HepG2 (cell line): ENCODE data around the gene PARM1. TPM values are rescaled to one million over a fixed set of nuclear protein-coding genes. Genes with fewer than 3 reads are reported as not detected.
A peak's percentile ranks its signal among the peaks of the same experiment; 100 is the strongest.

Source experiments
- ATAC-seq: fragments of 200-7000 bp; cut with Tn5 transposase; 3 replicates; pipeline ENCODE4 v1.9.1; 2020; ENCODE audit warnings: mild to moderate bottlenecking, moderate library complexity
- BruUV-seq: library from RNA; stranded (reverse); fragments of 400-500 nt; replicated peaks from 2 replicates; lab custom pipeline; 2021; lab: Mats Ljungman, UMichigan
- CTCF ChIA-PET: fragments of 300-600 bp; formaldehyde crosslinking; extraction: SDS; loops from one replicate; lab custom pipeline; 2021; ENCODE audit warnings: low total read pairs, inconsistent platforms, low intra/inter-chr PET ratio; lab: Yijun Ruan, JAX
- POLR2A ChIA-PET: fragments of 350-600 bp; sonication (Branson Sonifier 250); formaldehyde crosslinking; loops from one replicate; lab custom pipeline; 2020; ENCODE audit warnings: antibody characterized with exemption, inconsistent platforms; lab: Yijun Ruan, JAX
- DNase-seq: peaks from one replicate; pipeline ENCODE4 v3.0.0-alpha.2; 2015; ENCODE audit warnings: low spot score
- FAIRE-seq: peaks from 3 replicates; lab custom pipeline; 2011; peaks lifted over from hg19 to GRCh38; lab: Jason Lieb, UNC
- H2AFZ ChIP-seq: one replicate; pipeline ENCODE4 v1.6.1; 2011; ENCODE audit warnings: low read length, inconsistent platforms
- H3K27ac ChIP-seq: fragments of 300-600 bp; 3 replicates; pipeline ENCODE4 v1.8.0; 2011; ENCODE audit warnings: mixed run types, mild to moderate bottlenecking, mixed read lengths, low read length, inconsistent platforms; ENCODE audit not compliant: insufficient read depth; ENCODE audit errors: extremely low read length
- H3K27me3 ChIP-seq, 2 experiments: fragments of 200-600 bp in 1 of 2; 2 replicates in 1 of 2; 3 replicates in 1 of 2; pipeline versions ENCODE4 v1.6.0 to v1.8.0; 2011; ENCODE audit warnings: low read length in 2 of 2, mild to moderate bottlenecking in 2 of 2, moderate library complexity in 2 of 2, inconsistent platforms in 1 of 2; ENCODE audit not compliant: insufficient read depth in 2 of 2, control insufficient read depth in 1 of 2
- H3K36me3 ChIP-seq, 2 experiments: fragments of 200-600 bp in 1 of 2; replicated peaks in 1 of 2; 2 replicates in 1 of 2; 3 replicates in 1 of 2; pipeline versions ENCODE4 v1.5.1 to v1.8.0; 2011; ENCODE audit warnings: low read length in 2 of 2, inconsistent platforms in 1 of 2; ENCODE audit not compliant: insufficient read depth in 2 of 2, control insufficient read depth in 1 of 2
- H3K4me1 ChIP-seq: 2 replicates; pipeline ENCODE4 v1.5.1; 2012; ENCODE audit warnings: low read length, inconsistent platforms; ENCODE audit not compliant: insufficient read depth
- H3K4me2 ChIP-seq: 2 replicates; pipeline ENCODE4 v1.6.0; 2011; ENCODE audit warnings: low read depth, low read length, inconsistent platforms
- H3K4me3 ChIP-seq, 3 experiments: fragments of 200-600 bp in 1 of 3; sonication (generic), shearing (Covaris generic) in 1 of 3; replicated peaks in 1 of 3; 2 replicates each; pipeline ENCODE4 v1.5.1; 2011 to 2016; ENCODE audit warnings: low read length in 3 of 3, inconsistent platforms in 2 of 3, low read depth in 2 of 3, mild to moderate bottlenecking in 2 of 3, control low read depth in 1 of 3, mixed read lengths in 1 of 3; ENCODE audit not compliant: insufficient read depth in 1 of 3
- H3K79me2 ChIP-seq: one replicate; pipeline ENCODE4 v1.6.1; 2011; ENCODE audit warnings: low read length, inconsistent platforms; ENCODE audit not compliant: insufficient read depth
- H3K9ac ChIP-seq: 2 replicates; pipeline ENCODE4 v1.6.0; 2011; ENCODE audit warnings: mild to moderate bottlenecking, low read depth, low read length, inconsistent platforms; ENCODE audit not compliant: insufficient read depth
- H3K9me3 ChIP-seq: 2 replicates; pipeline ENCODE4 v1.5.1; 2012; ENCODE audit warnings: mild to moderate bottlenecking, low read length
- H4K20me1 ChIP-seq: 2 replicates; pipeline ENCODE4 v1.6.0; 2011; ENCODE audit warnings: inconsistent platforms, mild to moderate bottlenecking, low read length, moderate library complexity; ENCODE audit not compliant: insufficient read depth
- CREM ChIP-seq, 2 experiments: sonication (generic) in 1 of 2; formaldehyde crosslinking in 1 of 2; IDR thresholded peaks; 2 replicates each; pipeline versions ENCODE4 v1.4.0 to v1.6.1; 2016 to 2020; ENCODE audit warnings: antibody characterized with exemption in 1 of 2, mild to moderate bottlenecking in 1 of 2, missing genetic modification reagents in 1 of 2
- HNF4A ChIP-seq: sonication (generic); formaldehyde crosslinking; IDR thresholded peaks from 2 replicates; pipeline ENCODE4 v1.4.0; 2020; ENCODE audit warnings: missing genetic modification reagents
- JARID2 ChIP-seq: sonication (generic); formaldehyde crosslinking; IDR thresholded peaks from 2 replicates; pipeline ENCODE4 v1.8.1; 2023; ENCODE audit warnings: missing genetic modification reagents, inconsistent platforms; ENCODE audit not compliant: insufficient replicate concordance
- KLF12 ChIP-seq: sonication (generic); formaldehyde crosslinking; IDR thresholded peaks from 2 replicates; pipeline ENCODE4 v1.4.0; 2020; ENCODE audit warnings: missing genetic modification reagents, borderline replicate concordance
- LCORL ChIP-seq, 2 experiments: fragments of 450-650 bp in 1 of 2; sonication (generic) in 1 of 2; formaldehyde crosslinking in 1 of 2; IDR thresholded peaks; 2 replicates each; pipeline versions ENCODE4 v1.5.0 to v1.6.1; 2017 to 2020; ENCODE audit warnings: antibody characterized with exemption in 1 of 2, missing genetic modification reagents in 1 of 2
- ONECUT2 ChIP-seq: sonication (generic); formaldehyde crosslinking; IDR thresholded peaks from 2 replicates; pipeline ENCODE4 v1.4.0; 2020; ENCODE audit warnings: missing genetic modification reagents
- PAF1 ChIP-seq: IDR thresholded peaks from 2 replicates; pipeline ENCODE4 v1.6.1; 2016; ENCODE audit warnings: missing genetic modification reagents, missing compliant biosample characterization
- SP2 ChIP-seq: sonication (generic); formaldehyde crosslinking; IDR thresholded peaks from 2 replicates; pipeline ENCODE4 v1.5.1; 2020; ENCODE audit warnings: mild to moderate bottlenecking, missing genetic modification reagents
- ZNF260 ChIP-seq: sonication (generic); formaldehyde crosslinking; IDR thresholded peaks from 2 replicates; pipeline ENCODE4 v1.4.0; 2020; ENCODE audit warnings: missing genetic modification reagents, low read depth, mild to moderate bottlenecking, borderline replicate concordance
- ZNF552 ChIP-seq: sonication (generic); formaldehyde crosslinking; IDR thresholded peaks from 2 replicates; pipeline ENCODE4 v1.9.0; 2022; ENCODE audit warnings: missing genetic modification reagents, mild to moderate bottlenecking, borderline replicate concordance
- ZNF598 ChIP-seq: sonication (generic); formaldehyde crosslinking; IDR thresholded peaks from 2 replicates; pipeline ENCODE4 v1.5.1; 2020; ENCODE audit warnings: mild to moderate bottlenecking, missing genetic modification reagents, borderline replicate concordance
- WGBS: methylation state at CpG from one replicate; pipeline ENCODE4 v1.1.6; 2017; ENCODE audit warnings: low lambda C conversion rate; 5-methylcytosine and 5-hydroxymethylcytosine counted together
- in situ Hi-C: cut with HindIII; loops from 2 replicates; pipeline ENCODE4 v1.10.0; 2017; ENCODE audit warnings: low pct_unique_long_range_greater_than_20kb; ENCODE audit not compliant: extremely low pct_ligation_motif_present
- intact Hi-C: fragments of 100-400 bp; cut with micrococcal nuclease; formaldehyde crosslinking; loops from one replicate; pipeline ENCODE4 v1.10.0; 2022; ENCODE audit not compliant: unreplicated experiment
- polyA plus RNA-seq, 8 experiments: library from polyadenylated mRNA; depleted of rRNA in 3 of 8; stranded (reverse) in 7 of 8; unstranded in 1 of 8; fragments of >200 nt; fragmentation: Illumina TruSeq in 4 of 8; extraction: Trizol in 4 of 8; gene quantifications; 2 replicates each; pipeline versions ENCODE4 v1.2.1 to v1.2.3, GENCODE V29; 2011 to 2016; ENCODE audit warnings: low read depth in 4 of 8, missing spikeins in 1 of 8, mixed read lengths in 1 of 8; ENCODE audit not compliant: insufficient read depth in 1 of 8
- total RNA-seq, 5 experiments: library from RNA; depleted of rRNA; stranded (reverse); fragments of >200 nt; fragmentation: Illumina TruSeq; extraction: Trizol; gene quantifications; 2 replicates each; pipeline ENCODE4 v1.2.3, GENCODE V29; 2016; ENCODE audit warnings: low read depth in 1 of 5
- TF ChIP-seq, protein P1 (sequence below): sonication (generic); formaldehyde crosslinking; conservative IDR thresholded peaks from 2 replicates; pipeline ENCODE4 v1.4.0; 2020; ENCODE audit warnings: mild to moderate bottlenecking, missing genetic modification reagents, moderate library complexity
- TF ChIP-seq, protein P2 (sequence below): sonication (generic); formaldehyde crosslinking; IDR thresholded peaks from 2 replicates; pipeline ENCODE4 v1.5.0; 2020; ENCODE audit warnings: mild to moderate bottlenecking, missing genetic modification reagents

The PARM1 gene
- total and polyA plus RNA-seq, 2 of the 13 experiments (the other 11 are each of a cell fraction or from before 2014, with no cell fraction given): not detected

DNA sequence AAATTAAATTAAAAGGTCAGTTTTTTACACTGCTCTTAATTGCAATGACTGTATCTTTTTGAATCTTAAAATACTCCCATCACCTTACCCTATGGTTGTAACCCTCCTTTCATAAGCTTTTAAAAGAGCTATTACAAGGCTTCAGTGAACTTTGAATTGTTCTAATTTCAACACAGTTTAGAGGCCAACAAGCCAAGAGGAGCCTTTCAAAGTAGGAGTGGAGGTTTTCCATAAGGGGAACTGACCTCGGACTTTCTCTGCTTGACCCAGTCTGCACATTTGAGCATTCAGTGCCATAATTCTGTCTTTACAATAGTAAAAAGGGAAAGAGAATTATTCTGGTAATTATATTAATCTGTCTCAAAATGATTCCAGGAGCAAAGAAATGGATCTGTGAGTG is 98.9 kb downstream of the PARM1 start:
- in situ Hi-C loops (no loop called here), intact Hi-C loops (no loop called here)
- Histone ChIP-seq H3K36me3 (no peaks in the 10 kb centered on the region), H3K9ac (no peak overlapping the region), H3K27me3 (no peaks in the 10 kb centered on the region; a peak in 1 of 5 replicates), H4K20me1 (no peaks in the 10 kb centered on the region), H3K4me3 (no peak overlapping the region), H3K79me2 (no peaks in the 10 kb centered on the region), H3K4me2 (no peak overlapping the region), H2AFZ (no peak overlapping the region), H3K27ac (no peak overlapping the region), H3K9me3 (no peaks in the 10 kb centered on the region), H3K4me1 (no peaks in the 10 kb centered on the region)
- WGBS: 0% methylated on average over 1 of the region's 1 CpG
- DNase-seq: no peak
- BruUV-seq: no TSS peak
- FAIRE-seq: peak; percentile 67
- ChIA-PET CTCF (no interaction called here), POLR2A (no interaction called here)
- ATAC-seq: peak; percentile 56
- TF ChIP-seq ZNF260 (CRISPR knock-in tag) (no peak), HNF4A (CRISPR knock-in tag) (peak; percentile 52)

DNA sequence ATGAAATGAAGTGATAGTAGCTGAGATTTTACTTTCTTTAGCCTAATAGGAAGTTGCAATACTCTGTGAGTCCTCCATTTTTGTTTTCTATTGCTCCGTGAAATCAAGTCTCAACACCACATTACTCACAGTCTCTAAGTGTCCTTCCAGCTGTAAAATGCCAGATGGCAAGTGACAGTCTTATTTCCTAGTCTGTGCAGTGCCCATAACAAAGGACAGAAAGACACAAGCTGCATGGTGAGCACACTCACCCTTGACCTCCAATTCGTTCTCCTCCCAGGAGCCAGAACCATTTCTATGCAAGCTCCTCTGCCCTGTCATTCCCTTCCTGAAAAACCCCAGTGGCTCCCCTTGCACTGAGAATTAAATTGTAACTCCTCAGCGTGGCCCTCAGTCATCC is 101.6 kb downstream of the PARM1 start:
- no peak for DNase-seq
- ChIA-PET CTCF (no interaction called here), POLR2A (no interaction called here)
- no peaks in the 10 kb centered on the region for H3K27me3 ChIP-seq
- FAIRE-seq: no peak
- no peaks in the 10 kb centered on the region for H3K4me1 ChIP-seq
- H3K9me3 ChIP-seq: no peaks in the 10 kb centered on the region
- H3K36me3 ChIP-seq: no peaks in the 10 kb centered on the region
- no peak overlapping the region for H2AFZ ChIP-seq
- intact Hi-C loops (no loop called here), in situ Hi-C loops (no loop called here)
- no peak for ATAC-seq
- H3K79me2 ChIP-seq: no peaks in the 10 kb centered on the region
- no peak overlapping the region for H3K4me2 ChIP-seq
- H3K27ac ChIP-seq: no peak overlapping the region
- no peak overlapping the region for H3K4me3 ChIP-seq
- H3K9ac ChIP-seq: no peak overlapping the region
- no peaks in the 10 kb centered on the region for H4K20me1 ChIP-seq
- WGBS: 11% methylated on average over 3 of the region's 3 CpGs
- BruUV-seq: no TSS peak
- TF ChIP-seq ONECUT2 (CRISPR knock-in tag): no peak
- TF ChIP-seq, protein P1, sequence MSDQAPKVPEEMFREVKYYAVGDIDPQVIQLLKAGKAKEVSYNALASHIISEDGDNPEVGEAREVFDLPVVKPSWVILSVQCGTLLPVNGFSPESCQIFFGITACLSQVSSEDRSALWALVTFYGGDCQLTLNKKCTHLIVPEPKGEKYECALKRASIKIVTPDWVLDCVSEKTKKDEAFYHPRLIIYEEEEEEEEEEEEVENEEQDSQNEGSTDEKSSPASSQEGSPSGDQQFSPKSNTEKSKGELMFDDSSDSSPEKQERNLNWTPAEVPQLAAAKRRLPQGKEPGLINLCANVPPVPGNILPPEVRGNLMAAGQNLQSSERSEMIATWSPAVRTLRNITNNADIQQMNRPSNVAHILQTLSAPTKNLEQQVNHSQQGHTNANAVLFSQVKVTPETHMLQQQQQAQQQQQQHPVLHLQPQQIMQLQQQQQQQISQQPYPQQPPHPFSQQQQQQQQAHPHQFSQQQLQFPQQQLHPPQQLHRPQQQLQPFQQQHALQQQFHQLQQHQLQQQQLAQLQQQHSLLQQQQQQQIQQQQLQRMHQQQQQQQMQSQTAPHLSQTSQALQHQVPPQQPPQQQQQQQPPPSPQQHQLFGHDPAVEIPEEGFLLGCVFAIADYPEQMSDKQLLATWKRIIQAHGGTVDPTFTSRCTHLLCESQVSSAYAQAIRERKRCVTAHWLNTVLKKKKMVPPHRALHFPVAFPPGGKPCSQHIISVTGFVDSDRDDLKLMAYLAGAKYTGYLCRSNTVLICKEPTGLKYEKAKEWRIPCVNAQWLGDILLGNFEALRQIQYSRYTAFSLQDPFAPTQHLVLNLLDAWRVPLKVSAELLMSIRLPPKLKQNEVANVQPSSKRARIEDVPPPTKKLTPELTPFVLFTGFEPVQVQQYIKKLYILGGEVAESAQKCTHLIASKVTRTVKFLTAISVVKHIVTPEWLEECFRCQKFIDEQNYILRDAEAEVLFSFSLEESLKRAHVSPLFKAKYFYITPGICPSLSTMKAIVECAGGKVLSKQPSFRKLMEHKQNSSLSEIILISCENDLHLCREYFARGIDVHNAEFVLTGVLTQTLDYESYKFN (CRISPR knock-in tag): no peak
- no peak for TF ChIP-seq ZNF598 (CRISPR knock-in tag)
- no peak for TF ChIP-seq ZNF552
- no peak for TF ChIP-seq LCORL (IDR thresholded peaks at IDR 0.05)
- TF ChIP-seq LCORL (CRISPR knock-in tag; IDR thresholded peaks at IDR 0.05): no peak
- TF ChIP-seq JARID2: no peak
- no peak for TF ChIP-seq ZNF260 (CRISPR knock-in tag)
- no peak for TF ChIP-seq SP2 (CRISPR knock-in tag)
- TF ChIP-seq KLF12 (CRISPR knock-in tag): no peak
- TF ChIP-seq, protein P2, sequence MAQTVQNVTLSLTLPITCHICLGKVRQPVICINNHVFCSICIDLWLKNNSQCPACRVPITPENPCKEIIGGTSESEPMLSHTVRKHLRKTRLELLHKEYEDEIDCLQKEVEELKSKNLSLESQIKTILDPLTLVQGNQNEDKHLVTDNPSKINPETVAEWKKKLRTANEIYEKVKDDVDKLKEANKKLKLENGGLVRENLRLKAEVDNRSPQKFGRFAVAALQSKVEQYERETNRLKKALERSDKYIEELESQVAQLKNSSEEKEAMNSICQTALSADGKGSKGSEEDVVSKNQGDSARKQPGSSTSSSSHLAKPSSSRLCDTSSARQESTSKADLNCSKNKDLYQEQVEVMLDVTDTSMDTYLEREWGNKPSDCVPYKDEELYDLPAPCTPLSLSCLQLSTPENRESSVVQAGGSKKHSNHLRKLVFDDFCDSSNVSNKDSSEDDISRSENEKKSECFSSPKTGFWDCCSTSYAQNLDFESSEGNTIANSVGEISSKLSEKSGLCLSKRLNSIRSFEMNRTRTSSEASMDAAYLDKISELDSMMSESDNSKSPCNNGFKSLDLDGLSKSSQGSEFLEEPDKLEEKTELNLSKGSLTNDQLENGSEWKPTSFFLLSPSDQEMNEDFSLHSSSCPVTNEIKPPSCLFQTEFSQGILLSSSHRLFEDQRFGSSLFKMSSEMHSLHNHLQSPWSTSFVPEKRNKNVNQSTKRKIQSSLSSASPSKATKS (CRISPR knock-in tag): no peak
- TF ChIP-seq CREM (IDR thresholded peaks at IDR 0.05): no peak
- no peak for TF ChIP-seq CREM (CRISPR knock-in tag; IDR thresholded peaks at IDR 0.05)
- TF ChIP-seq PAF1 (CRISPR knock-in tag): no peak
